Neutrophil (primary cell): ENCODE measurements around the gene CCDC136.

Source experiments
- H3K27ac ChIP-seq: fragments of 200-600 bp; sonication (generic); 2 replicates; pipeline ENCODE4 v1.5.1; 2016; ENCODE audit warnings: mild to moderate bottlenecking, moderate library complexity
- H3K27me3 ChIP-seq: fragments of 200-600 bp; sonication (generic); 2 replicates; pipeline ENCODE4 v1.6.0; 2016; ENCODE audit warnings: mild to moderate bottlenecking
- H3K36me3 ChIP-seq: fragments of 200-600 bp; sonication (generic); 2 replicates; pipeline ENCODE4 v1.5.1; 2017
- H3K4me1 ChIP-seq, 2 experiments: fragments of 200-600 bp in 1 of 2; sonication (generic) in 1 of 2; 1 replicate in 1 of 2; 2 replicates in 1 of 2; pipeline versions ENCODE4 v1.5.1 to v1.6.1; 2013 to 2016; ENCODE audit warnings: low read depth in 1 of 2, low read length in 1 of 2, mild to moderate bottlenecking in 1 of 2, moderate library complexity in 1 of 2; ENCODE audit not compliant: control insufficient read depth in 1 of 2, insufficient read depth in 1 of 2
- H3K4me3 ChIP-seq, 2 experiments: fragments of 200-600 bp in 1 of 2; sonication (generic) in 1 of 2; 1 replicate in 1 of 2; 2 replicates in 1 of 2; pipeline ENCODE4 v1.5.1; 2013 to 2016; ENCODE audit warnings: low read depth in 1 of 2, low read length in 1 of 2, mild to moderate bottlenecking in 1 of 2, moderate library complexity in 1 of 2
- H3K9me3 ChIP-seq: fragments of 200-600 bp; sonication (generic); 2 replicates; pipeline ENCODE4 v1.5.1; 2016
- CTCF ChIP-seq: fragments of 200-600 bp; sonication (generic); IDR thresholded peaks from 2 replicates; pipeline ENCODE4 v1.5.1; 2016; ENCODE audit warnings: antibody characterized with exemption

CCDC136 gene

GRCh38 chr7:128747327-128748079 lies 44.3 kb upstream of the CCDC136 start:
- Histone ChIP-seq H3K4me1 (peaks cover 5 to 6% of the 10 kb centered on the region in 2 experiments), H3K36me3 (peaks cover 8% of the 10 kb centered on the region), H3K9me3 (no peaks in the 10 kb centered on the region), H3K27me3 (no peaks in the 10 kb centered on the region), H3K4me3 (no peak overlapping the region), H3K27ac (no peak overlapping the region)
- TF ChIP-seq CTCF: no peak

DNA sequence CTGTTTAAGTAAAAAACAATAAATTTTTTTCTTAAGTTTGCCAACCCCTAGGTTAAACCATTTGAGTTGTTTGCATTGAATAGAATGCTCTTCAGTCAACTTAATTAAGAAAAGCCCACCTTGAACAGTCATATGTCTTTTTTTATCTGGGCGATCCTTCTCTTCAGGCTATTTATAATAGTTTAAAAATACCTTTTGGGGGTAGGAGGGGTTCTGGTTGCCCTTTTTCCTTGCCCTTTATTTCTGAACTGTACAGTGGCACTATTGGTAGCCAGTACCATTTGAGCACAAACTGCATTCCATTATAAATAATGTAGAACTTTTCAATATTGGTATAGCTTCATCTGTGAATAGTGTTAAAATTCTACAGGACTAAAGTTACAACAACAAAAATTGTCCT lies 39.5 kb upstream of the CCDC136 start:
- no peak overlapping the region for H3K27ac ChIP-seq
- H3K4me1 ChIP-seq: peaks cover 5 to 6% of the 10 kb centered on the region in 2 experiments
- no peaks in the 10 kb centered on the region for H3K27me3 ChIP-seq
- peaks cover 31% of the 10 kb centered on the region for H3K36me3 ChIP-seq
- no peak overlapping the region for H3K4me3 ChIP-seq
- H3K9me3 ChIP-seq: no peaks in the 10 kb centered on the region
- TF ChIP-seq CTCF: no peak

DNA sequence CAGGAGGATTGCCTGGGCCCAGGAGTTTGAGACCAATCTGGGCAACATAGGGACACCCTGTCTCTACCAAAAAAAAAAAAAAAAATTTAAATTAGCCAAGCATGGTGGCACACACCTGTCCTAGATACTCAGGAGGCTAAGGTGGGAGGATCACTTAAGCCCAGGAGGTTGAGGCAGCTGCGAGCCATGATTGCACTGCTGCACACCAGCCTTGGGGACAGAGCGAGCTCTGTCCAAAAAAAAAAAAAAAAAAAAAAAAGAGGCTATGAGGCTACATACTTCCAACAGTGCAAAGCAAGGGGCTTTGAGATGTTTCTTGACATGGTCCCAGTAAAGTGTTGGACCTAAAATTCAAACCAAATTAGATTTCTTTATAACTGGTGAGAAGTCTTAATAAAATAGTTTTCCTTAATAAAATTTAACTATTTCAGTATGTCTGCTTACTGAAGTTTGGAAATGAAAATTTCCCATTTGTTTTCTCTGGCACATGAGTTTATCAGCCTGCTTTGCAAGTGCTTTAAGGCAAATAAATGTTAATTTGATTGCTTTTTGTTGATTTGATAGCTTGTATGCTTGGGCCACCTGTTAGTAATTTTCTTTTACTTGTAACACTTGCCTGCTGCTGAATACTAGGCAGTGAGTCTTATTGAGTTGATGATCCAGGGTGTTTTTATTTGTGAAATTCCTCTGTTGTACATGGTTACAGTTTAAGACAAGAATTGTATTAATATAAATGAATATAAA lies 36.5 kb upstream of the CCDC136 start:
- Histone ChIP-seq H3K27ac (no peak overlapping the region), H3K27me3 (no peaks in the 10 kb centered on the region), H3K4me3 (no peak overlapping the region), H3K4me1 (no peaks in the 10 kb centered on the region), H3K9me3 (no peaks in the 10 kb centered on the region), H3K36me3 (peaks cover 41% of the 10 kb centered on the region)
- TF ChIP-seq CTCF: no peak

GRCh38 chr7:128755819-128756476 lies 35.8 kb upstream of the CCDC136 start:
- Histone ChIP-seq H3K4me3 (no peak overlapping the region), H3K27ac (no peak overlapping the region), H3K36me3 (peaks cover 47% of the 10 kb centered on the region), H3K27me3 (no peaks in the 10 kb centered on the region), H3K9me3 (no peaks in the 10 kb centered on the region), H3K4me1 (no peaks in the 10 kb centered on the region)
- TF ChIP-seq CTCF: no peak

DNA sequence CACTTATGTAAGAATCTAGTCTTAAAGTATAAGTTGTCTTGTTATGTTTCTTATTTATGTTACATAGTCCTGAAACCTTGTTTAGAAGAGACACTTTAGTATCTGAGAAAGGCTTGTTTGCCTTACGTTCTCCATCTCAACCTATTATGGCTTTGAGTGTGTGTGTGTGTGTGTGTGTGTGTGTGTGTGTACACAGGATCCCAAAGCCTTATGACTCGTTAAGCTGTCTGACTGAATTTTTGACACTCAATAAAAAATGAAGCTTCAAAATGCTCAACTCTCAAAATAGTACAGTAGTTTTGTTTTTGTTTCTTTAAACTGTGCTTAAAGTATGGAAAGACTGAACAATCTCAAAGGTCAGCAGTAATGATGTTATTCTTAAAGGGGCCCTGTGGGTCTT lies 34.6 kb upstream of the CCDC136 start:
- no peak overlapping the region for H3K27ac ChIP-seq
- peaks cover 55% of the 10 kb centered on the region for H3K36me3 ChIP-seq

More for the DNA sequence above, 34.6 kb upstream of the CCDC136 start:
- Histone ChIP-seq H3K27me3 (no peaks in the 10 kb centered on the region), H3K4me3 (no peak overlapping the region), H3K9me3 (no peaks in the 10 kb centered on the region), H3K4me1 (no peaks in the 10 kb centered on the region)
- no peak for TF ChIP-seq CTCF
